CD4-positive, alpha-beta T cell treated with Interleukin-17A for 4 hours (primary cell): ENCODE data around the gene OR4D11.
"Not testable (repeated sequence)": the region's sequence is repeated elsewhere in the genome, so short reads cannot be mapped to it uniquely, and the experiment has no call there.

Source experiments
- DNase-seq: peaks from one replicate; pipeline ENCODE4 v3.0.0-alpha.2; 2020; ENCODE audit warnings: mixed read lengths

OR4D11 gene

GRCh38 chr11:59503276-59503675 lies at the start of gene OR4D11:
TSS of gene OR4D11 (plus strand) at chr11:59503576. CDS start at chr11:59503576, 0 bp downstream.
- no peak for DNase-seq

- DNase-seq = no peak
These were observed 46.7 kb upstream of the OR4D11 start, which contains the start of gene OR4D6 for GRCh38 chr11:59456661-59457060. TSS of gene OR4D6 (plus strand) at chr11:59456961. CDS start at chr11:59456961, 0 bp downstream.

- no peak for DNase-seq
These were observed 43.5 kb upstream of the OR4D11 start for GRCh38 chr11:59459916-59460315.

GRCh38 chr11:59463190-59463641 lies 40.2 kb upstream of the OR4D11 start:
- DNase-seq = no peak

GRCh38 chr11:59473015-59473414 lies 30.4 kb upstream of the OR4D11 start, which contains the start of gene OR4D10:
TSS of gene OR4D10 (plus strand) at chr11:59473315. CDS start at chr11:59477430, 4,115 bp downstream.
- no peak for DNase-seq

- no peak for DNase-seq
These were observed 28.2 kb upstream of the OR4D11 start for GRCh38 chr11:59475176-59475575.

- DNase-seq = no peak
These were observed 23.5 kb upstream of the OR4D11 start for GRCh38 chr11:59479906-59480305.

- no peak for DNase-seq
These were observed 23.0 kb upstream of the OR4D11 start for GRCh38 chr11:59480359-59480758.

- DNase-seq = no peak
These were observed 1.4 kb upstream of the OR4D11 start for GRCh38 chr11:59501931-59502330.

GRCh38 chr11:59510941-59511589 lies 7.7 kb downstream of the OR4D11 start, which contains the start of gene OR4D9:
TSS of gene OR4D9 (plus strand) at chr11:59511539. CDS start at chr11:59514913, 3,374 bp downstream.
- DNase-seq = peak; percentile 39

- no peak for DNase-seq
These were observed 8.3 kb downstream of the OR4D11 start for GRCh38 chr11:59511675-59512074.

GRCh38 chr11:59520139-59520538 lies 16.8 kb downstream of the OR4D11 start:
- not testable (repeated sequence) for DNase-seq

GRCh38 chr11:59520741-59521140 lies 17.4 kb downstream of the OR4D11 start:
- no peak for DNase-seq

GRCh38 chr11:59523541-59523940 lies 20.2 kb downstream of the OR4D11 start:
- no peak for DNase-seq

- no peak for DNase-seq
These were observed 25.3 kb downstream of the OR4D11 start for GRCh38 chr11:59528711-59529110.

GRCh38 chr11:59532620-59533019 lies 29.2 kb downstream of the OR4D11 start:
- DNase-seq = no peak

- DNase-seq = no peak
These were observed 31.3 kb downstream of the OR4D11 start for GRCh38 chr11:59534676-59535075.

- DNase-seq = no peak
These were observed 38.9 kb downstream of the OR4D11 start for GRCh38 chr11:59542142-59542810.

- DNase-seq = not testable (repeated sequence)
These were observed 40.3 kb downstream of the OR4D11 start for GRCh38 chr11:59543713-59544112.

- no peak for DNase-seq
These were observed 41.4 kb downstream of the OR4D11 start for GRCh38 chr11:59544869-59545178.

GRCh38 chr11:59545179-59546020 lies 42.0 kb downstream of the OR4D11 start:
- no peak for DNase-seq

GRCh38 chr11:59547605-59548308 lies 44.4 kb downstream of the OR4D11 start:
- DNase-seq = not testable (repeated sequence)

GRCh38 chr11:59548309-59548656 lies 44.9 kb downstream of the OR4D11 start:
- DNase-seq = no peak
